SK-N-SH (cell line): ENCODE data around the gene CLRN2. TPM values are rescaled to one million over a fixed set of nuclear protein-coding genes. Genes with fewer than 3 reads are reported as not detected.

Experiments used
- CTCF ChIA-PET: fragments of 300-600, 350-600 bp; formaldehyde crosslinking; extraction: SDS; loops from one replicate; lab custom pipeline; 2021; lab: Yijun Ruan, JAX
- POLR2A ChIA-PET: fragments of 350-600 bp; sonication (Branson Sonifier 250); formaldehyde crosslinking; extraction: SDS; loops from one replicate; lab custom pipeline; 2020; ENCODE audit warnings: antibody characterized with exemption, inconsistent platforms; lab: Yijun Ruan, JAX
- DNase-seq: peaks from one replicate; pipeline ENCODE4 v3.0.0; 2012
- H2AFZ ChIP-seq: fragments of 200-600 bp; sonication (generic); 2 replicates; pipeline ENCODE4 v1.8.1; 2016; ENCODE audit warnings: antibody characterized with exemption, mild to moderate bottlenecking, low read depth
- H3F3A ChIP-seq: fragments of 200-600 bp; sonication (generic); replicated peaks from 2 replicates; pipeline ENCODE3; 2016; ENCODE audit warnings: antibody characterized with exemption, mild to moderate bottlenecking; ENCODE audit not compliant: insufficient read depth
- H3K27ac ChIP-seq, 2 experiments: fragments of 200-500 bp in 1 of 2; fragments of 200-600 bp in 1 of 2; sonication (Bioruptor generic) in 1 of 2; sonication (generic), shearing (Covaris generic) in 1 of 2; 2 replicates each; pipeline versions ENCODE4 v1.5.1 to v1.6.1; 2014 to 2016; ENCODE audit warnings: low read depth in 2 of 2, inconsistent platforms in 1 of 2, low read length in 1 of 2, mild to moderate bottlenecking in 1 of 2, mixed read lengths in 1 of 2
- H3K27me3 ChIP-seq: fragments of 200-600 bp; sonication (generic), shearing (Covaris generic); 2 replicates; pipeline ENCODE4 v1.6.1; 2016; ENCODE audit warnings: mixed run types; ENCODE audit not compliant: insufficient read depth
- H3K36me3 ChIP-seq, 2 experiments: fragments of 200-500 bp in 1 of 2; fragments of 200-600 bp in 1 of 2; sonication (Bioruptor generic) in 1 of 2; sonication (generic) in 1 of 2; replicated peaks in 1 of 2; 2 replicates each; pipeline versions ENCODE3 to v1.5.1; 2014 to 2016; ENCODE audit warnings: low read length in 1 of 2, mild to moderate bottlenecking in 1 of 2; ENCODE audit not compliant: insufficient read depth in 2 of 2, control insufficient read depth in 1 of 2
- H3K4me1 ChIP-seq, 2 experiments: fragments of 200-500 bp in 1 of 2; fragments of 200-600 bp in 1 of 2; sonication (Bioruptor generic) in 1 of 2; sonication (generic), shearing (Covaris generic) in 1 of 2; 2 replicates each; pipeline versions ENCODE4 v1.5.1 to v1.6.1; 2014 to 2016; ENCODE audit warnings: low read depth in 1 of 2, low read length in 1 of 2, mixed run types in 1 of 2; ENCODE audit not compliant: insufficient read depth in 2 of 2, control insufficient read depth in 1 of 2
- H3K4me2 ChIP-seq: fragments of 200-600 bp; sonication (generic), shearing (Covaris generic); 2 replicates; pipeline ENCODE4 v1.6.1; 2017; ENCODE audit warnings: mixed run types
- H3K4me3 ChIP-seq, 2 experiments: fragments of 200-500 bp in 1 of 2; fragments of 200-600 bp in 1 of 2; sonication (Bioruptor generic) in 1 of 2; sonication (generic), shearing (Covaris generic) in 1 of 2; 2 replicates each; pipeline versions ENCODE4 v1.5.1 to v1.8.1; 2014 to 2016; ENCODE audit warnings: low read depth in 2 of 2, inconsistent platforms in 1 of 2, low read length in 1 of 2, mild to moderate bottlenecking in 1 of 2, mixed read lengths in 1 of 2, moderate library complexity in 1 of 2
- H3K79me2 ChIP-seq: fragments of 200-600 bp; sonication (generic); 2 replicates; pipeline ENCODE4 v1.8.1; 2017; ENCODE audit warnings: mild to moderate bottlenecking; ENCODE audit not compliant: insufficient read depth
- H3K9ac ChIP-seq: fragments of 200-600 bp; sonication (generic); 2 replicates; pipeline ENCODE4 v1.6.1; 2017; ENCODE audit warnings: mixed run types
- H3K9me2 ChIP-seq: fragments of 200-600 bp; sonication (generic); 2 replicates; pipeline ENCODE4 v1.6.1; 2017; ENCODE audit warnings: mixed run types
- H3K9me3 ChIP-seq: fragments of 200-600 bp; sonication (generic); 2 replicates; pipeline ENCODE4 v1.6.1; 2017; ENCODE audit warnings: mixed run types, mild to moderate bottlenecking, moderate library complexity
- H4K20me1 ChIP-seq: fragments of 200-600 bp; sonication (generic); 2 replicates; pipeline ENCODE4 v1.6.1; 2017; ENCODE audit warnings: mild to moderate bottlenecking, mixed run types; ENCODE audit not compliant: insufficient read depth
- CHD2 ChIP-seq: fragments of 150-350 bp; IDR thresholded peaks from 2 replicates; pipeline ENCODE4 v1.6.1; 2018; ENCODE audit warnings: low read length; ENCODE audit not compliant: partially characterized antibody
- FOSL2 ChIP-seq: IDR thresholded peaks from 2 replicates; pipeline ENCODE4 v1.4.0; 2012; ENCODE audit warnings: low read depth, mild to moderate bottlenecking, moderate library complexity, borderline replicate concordance
- FOXM1 ChIP-seq: IDR thresholded peaks from 2 replicates; pipeline ENCODE4 v1.4.0; 2012; ENCODE audit warnings: low read depth, mild to moderate bottlenecking
- GABPA ChIP-seq: IDR thresholded peaks from 2 replicates; pipeline ENCODE4 v1.4.0; 2012; ENCODE audit warnings: low read depth, mild to moderate bottlenecking
- MEF2A ChIP-seq: IDR thresholded peaks from 2 replicates; pipeline ENCODE4 v1.4.0; 2012; ENCODE audit warnings: low read depth, borderline replicate concordance
- RCOR1 ChIP-seq: fragments of 150-350 bp; IDR thresholded peaks from 2 replicates; pipeline ENCODE4 v1.6.1; 2017; ENCODE audit warnings: antibody characterized with exemption, low read length
- TAF1 ChIP-seq: IDR thresholded peaks from 2 replicates; pipeline ENCODE4 v1.6.1; 2012; ENCODE audit warnings: low read depth, mild to moderate bottlenecking, low read length, moderate library complexity, borderline replicate concordance
- YY1 ChIP-seq: IDR thresholded peaks from 2 replicates; pipeline ENCODE4 v1.4.0; 2012; ENCODE audit warnings: low read depth, mild to moderate bottlenecking
- WGBS: methylation state at CpG from one replicate; pipeline ENCODE4 v1.1.6; 2017; ENCODE audit warnings: low lambda C conversion rate; 5-methylcytosine and 5-hydroxymethylcytosine counted together
- polyA plus RNA-seq, 3 experiments: library from polyadenylated mRNA; depleted of rRNA; stranded (reverse); fragments of >200 nt; gene quantifications; 2 replicates each; pipeline ENCODE4 v1.2.3, GENCODE V29; 2012
- TF ChIP-seq, protein P1 (sequence below): fragments of 150-350 bp; IDR thresholded peaks from 2 replicates; pipeline ENCODE4 v1.6.1; 2017; ENCODE audit warnings: antibody characterized with exemption, low read length, low read depth, borderline replicate concordance
- TF ChIP-seq, protein P2 (sequence below): fragments of 150-350 bp; IDR thresholded peaks from 2 replicates; pipeline ENCODE4 v1.6.1; 2016; ENCODE audit warnings: mild to moderate bottlenecking, low read depth, low read length
- TF ChIP-seq, protein P3 (sequence below): IDR thresholded peaks from 2 replicates; pipeline ENCODE4; 2012
- TF ChIP-seq, protein P4 (sequence below): IDR thresholded peaks from 2 replicates; pipeline ENCODE4 v1.4.0; 2012; ENCODE audit warnings: low read depth, borderline replicate concordance

CLRN2 gene
- polyA plus RNA-seq, 1 of the 3 experiments (the other 2 are of a cell fraction): not detected

DNA sequence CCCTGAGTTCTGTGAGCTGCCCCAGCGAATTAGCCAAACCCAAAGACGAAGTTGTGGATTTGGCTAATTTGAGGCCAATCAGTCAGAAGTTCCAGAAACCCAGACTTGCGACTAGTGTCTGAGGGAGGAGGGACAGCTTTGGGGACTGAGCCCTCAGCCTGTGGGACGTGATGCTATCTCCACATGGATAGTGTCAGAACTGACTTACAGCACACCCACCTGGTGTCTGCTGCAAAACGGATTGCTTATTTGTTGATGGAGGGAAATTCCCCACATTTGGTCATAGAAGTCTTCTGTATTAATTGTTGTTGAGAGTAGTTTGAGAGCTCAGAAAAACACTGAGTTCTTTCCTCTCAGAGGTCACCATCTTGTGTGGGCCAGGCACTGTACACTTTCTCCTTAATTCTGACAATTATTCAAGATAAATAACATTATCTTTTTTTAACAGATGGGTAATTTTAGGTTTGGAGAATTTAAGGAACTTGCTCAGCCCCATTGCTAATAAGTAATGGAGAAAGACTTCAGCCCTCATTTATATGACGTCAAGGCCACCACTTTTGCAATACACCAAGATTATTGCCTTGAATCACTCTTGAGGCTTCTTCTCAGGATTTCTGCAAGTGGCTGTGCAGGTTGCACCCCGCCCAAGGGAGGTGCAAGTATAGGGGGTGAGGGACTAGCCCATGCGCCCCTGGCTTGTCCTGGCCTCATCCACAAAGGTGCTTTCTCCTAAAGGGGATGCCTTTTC, 16.7 kb downstream of the CLRN2 start:
- no peaks in the 10 kb centered on the region; a peak in 1 of 4 replicates for H3K4me1 ChIP-seq
- TF ChIP-seq CHD2 (no peak), RCOR1 (no peak), FOXM1 (no peak), YY1 (no peak), GABPA (no peak), TAF1 (no peak), FOSL2 (no peak), MEF2A (no peak)
- TF ChIP-seq, protein P1, sequence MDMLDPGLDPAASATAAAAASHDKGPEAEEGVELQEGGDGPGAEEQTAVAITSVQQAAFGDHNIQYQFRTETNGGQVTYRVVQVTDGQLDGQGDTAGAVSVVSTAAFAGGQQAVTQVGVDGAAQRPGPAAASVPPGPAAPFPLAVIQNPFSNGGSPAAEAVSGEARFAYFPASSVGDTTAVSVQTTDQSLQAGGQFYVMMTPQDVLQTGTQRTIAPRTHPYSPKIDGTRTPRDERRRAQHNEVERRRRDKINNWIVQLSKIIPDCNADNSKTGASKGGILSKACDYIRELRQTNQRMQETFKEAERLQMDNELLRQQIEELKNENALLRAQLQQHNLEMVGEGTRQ: no peak
- TF ChIP-seq, protein P2, sequence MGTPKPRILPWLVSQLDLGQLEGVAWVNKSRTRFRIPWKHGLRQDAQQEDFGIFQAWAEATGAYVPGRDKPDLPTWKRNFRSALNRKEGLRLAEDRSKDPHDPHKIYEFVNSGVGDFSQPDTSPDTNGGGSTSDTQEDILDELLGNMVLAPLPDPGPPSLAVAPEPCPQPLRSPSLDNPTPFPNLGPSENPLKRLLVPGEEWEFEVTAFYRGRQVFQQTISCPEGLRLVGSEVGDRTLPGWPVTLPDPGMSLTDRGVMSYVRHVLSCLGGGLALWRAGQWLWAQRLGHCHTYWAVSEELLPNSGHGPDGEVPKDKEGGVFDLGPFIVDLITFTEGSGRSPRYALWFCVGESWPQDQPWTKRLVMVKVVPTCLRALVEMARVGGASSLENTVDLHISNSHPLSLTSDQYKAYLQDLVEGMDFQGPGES: no peak
- TF ChIP-seq, protein P3, sequence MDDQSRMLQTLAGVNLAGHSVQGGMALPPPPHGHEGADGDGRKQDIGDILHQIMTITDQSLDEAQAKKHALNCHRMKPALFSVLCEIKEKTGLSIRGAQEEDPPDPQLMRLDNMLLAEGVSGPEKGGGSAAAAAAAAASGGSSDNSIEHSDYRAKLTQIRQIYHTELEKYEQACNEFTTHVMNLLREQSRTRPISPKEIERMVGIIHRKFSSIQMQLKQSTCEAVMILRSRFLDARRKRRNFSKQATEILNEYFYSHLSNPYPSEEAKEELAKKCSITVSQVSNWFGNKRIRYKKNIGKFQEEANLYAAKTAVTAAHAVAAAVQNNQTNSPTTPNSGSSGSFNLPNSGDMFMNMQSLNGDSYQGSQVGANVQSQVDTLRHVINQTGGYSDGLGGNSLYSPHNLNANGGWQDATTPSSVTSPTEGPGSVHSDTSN: no peak
- TF ChIP-seq, protein P4, sequence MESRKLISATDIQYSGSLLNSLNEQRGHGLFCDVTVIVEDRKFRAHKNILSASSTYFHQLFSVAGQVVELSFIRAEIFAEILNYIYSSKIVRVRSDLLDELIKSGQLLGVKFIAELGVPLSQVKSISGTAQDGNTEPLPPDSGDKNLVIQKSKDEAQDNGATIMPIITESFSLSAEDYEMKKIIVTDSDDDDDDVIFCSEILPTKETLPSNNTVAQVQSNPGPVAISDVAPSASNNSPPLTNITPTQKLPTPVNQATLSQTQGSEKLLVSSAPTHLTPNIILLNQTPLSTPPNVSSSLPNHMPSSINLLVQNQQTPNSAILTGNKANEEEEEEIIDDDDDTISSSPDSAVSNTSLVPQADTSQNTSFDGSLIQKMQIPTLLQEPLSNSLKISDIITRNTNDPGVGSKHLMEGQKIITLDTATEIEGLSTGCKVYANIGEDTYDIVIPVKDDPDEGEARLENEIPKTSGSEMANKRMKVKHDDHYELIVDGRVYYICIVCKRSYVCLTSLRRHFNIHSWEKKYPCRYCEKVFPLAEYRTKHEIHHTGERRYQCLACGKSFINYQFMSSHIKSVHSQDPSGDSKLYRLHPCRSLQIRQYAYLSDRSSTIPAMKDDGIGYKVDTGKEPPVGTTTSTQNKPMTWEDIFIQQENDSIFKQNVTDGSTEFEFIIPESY: no peak
- H3K79me2 ChIP-seq: no peaks in the 10 kb centered on the region
- no peaks in the 10 kb centered on the region for H3K9me2 ChIP-seq
- no peak overlapping the region for H2AFZ ChIP-seq
- no peak overlapping the region for H3K27ac ChIP-seq
- H3K4me2 ChIP-seq: no peak overlapping the region
- H3K9ac ChIP-seq: no peak overlapping the region
- H3K36me3 ChIP-seq: no peaks in the 10 kb centered on the region
- H3K9me3 ChIP-seq: no peaks in the 10 kb centered on the region
- ChIA-PET CTCF (interaction anchor here (1.0 to 1.9 kb wide), 3 partner anchors 10 to 278 kb away, joined by 4 to 6 read pairs (median 5); no protein-coding TSS in a partner anchor), POLR2A (no interaction called here)
- no peaks in the 10 kb centered on the region for H4K20me1 ChIP-seq
- 49% methylated on average over 7 of the region's 8 CpGs for WGBS
- no peak for DNase-seq
- H3K27me3 ChIP-seq: no peaks in the 10 kb centered on the region; the same call in 1 of the 2 replicates
- no peaks in the 10 kb centered on the region for H3F3A ChIP-seq
- no peak overlapping the region for H3K4me3 ChIP-seq
